Ovary (tissue), 3 donors: ENCODE data around the gene NODAL.

Experiments used
- CTCF ChIP-seq, 3 donors: fragments of 450-650 bp in 2 of 3; fragments of 200-600 bp in 1 of 3; IDR thresholded peaks; one replicate each; pipeline versions ENCODE4 v1.5.1 to v1.8.0; 2016 to 2022; ENCODE audit warnings: antibody characterized with exemption in 3 of 3, mild to moderate bottlenecking in 1 of 3
- POLR2A ChIP-seq: fragments of 450-650 bp; IDR thresholded peaks from one replicate; pipeline ENCODE4 v1.6.1; 2017; ENCODE audit warnings: antibody characterized with exemption, mild to moderate bottlenecking, moderate library complexity
- donor health status: DM: no; HTN: no; CAD: no.

GRCh38 chr10:70462349-70462984, 21.0 kb upstream of the NODAL start:
- no peak for TF ChIP-seq CTCF (IDR thresholded peaks at IDR 0.05)
- TF ChIP-seq POLR2A: no peak
